Suprapubic skin (tissue), 3 donors: ENCODE results near the gene CIB4.

Experiments
- CTCF ChIP-seq, 2 donors: fragments of 200-600 bp in 1 of 2; fragments of 450-650 bp in 1 of 2; sonication (generic) in 1 of 2; IDR thresholded peaks; one replicate each; pipeline ENCODE4 v1.5.1; 2016 to 2019; ENCODE audit warnings: antibody characterized with exemption in 2 of 2, mild to moderate bottlenecking in 1 of 2, moderate library complexity in 1 of 2
- EP300 ChIP-seq: sonication (generic); formaldehyde crosslinking; IDR thresholded peaks from one replicate; pipeline ENCODE4 v1.6.1; 2017; ENCODE audit warnings: antibody characterized with exemption
- POLR2A ChIP-seq, 2 donors: fragments of 450-650 bp; IDR thresholded peaks; one replicate each; pipeline ENCODE4 v1.6.1; 2017; ENCODE audit warnings: antibody characterized with exemption in 2 of 2, mild to moderate bottlenecking in 2 of 2, moderate library complexity in 2 of 2

- no peak for TF ChIP-seq CTCF (IDR thresholded peaks at IDR 0.05)
- TF ChIP-seq EP300 = no peak
- TF ChIP-seq POLR2A (IDR thresholded peaks at IDR 0.05) = no peak
These were observed 8.5 kb downstream of the CIB4 start for GRCh38 chr2:26632624-26633185.
